Fibroblast of the aortic adventitia (primary cell): ENCODE data around the gene MYH9. TPM values are rescaled to one million over a fixed set of nuclear protein-coding genes. Genes with fewer than 3 reads are reported as not detected.

Source experiments
- DNase-seq: peaks from one replicate; pipeline ENCODE4 v3.0.0-alpha.2; 2010; ENCODE audit warnings: low read depth
- H3K4me3 ChIP-seq: 2 replicates; pipeline ENCODE4 v1.5.1; 2011; ENCODE audit warnings: low read depth, mild to moderate bottlenecking, control low read depth, low read length, moderate library complexity
- CTCF ChIP-seq: IDR thresholded peaks from 2 replicates; pipeline ENCODE4 v1.5.1; 2011; ENCODE audit warnings: mild to moderate bottlenecking, low read length, control low read depth, inconsistent platforms; ENCODE audit not compliant: insufficient read depth
- total RNA-seq: library from RNA; depleted of rRNA; stranded (reverse); fragments of >200 nt; gene quantifications from 2 replicates; pipeline ENCODE4 v1.2.3, GENCODE V29; 2012; ENCODE audit warnings: low replicate concordance

Gene MYH9
- total RNA-seq, 1 donor: 339 TPM

GRCh38 chr22:36300396-36301212 lies 87.2 kb downstream of the MYH9 start:
- no peak for DNase-seq
- TF ChIP-seq CTCF: no peak
- H3K4me3 ChIP-seq: no peak overlapping the region

- no peak for TF ChIP-seq CTCF
- H3K4me3 ChIP-seq: no peak overlapping the region
- no peak for DNase-seq
Measured at GRCh38 chr22:36299911-36300310, 87.9 kb downstream of the MYH9 start.

GRCh38 chr22:36299295-36299694 lies 88.5 kb downstream of the MYH9 start:
- no peak for DNase-seq
- TF ChIP-seq CTCF: no peak
- H3K4me3 ChIP-seq: no peak overlapping the region

DNA sequence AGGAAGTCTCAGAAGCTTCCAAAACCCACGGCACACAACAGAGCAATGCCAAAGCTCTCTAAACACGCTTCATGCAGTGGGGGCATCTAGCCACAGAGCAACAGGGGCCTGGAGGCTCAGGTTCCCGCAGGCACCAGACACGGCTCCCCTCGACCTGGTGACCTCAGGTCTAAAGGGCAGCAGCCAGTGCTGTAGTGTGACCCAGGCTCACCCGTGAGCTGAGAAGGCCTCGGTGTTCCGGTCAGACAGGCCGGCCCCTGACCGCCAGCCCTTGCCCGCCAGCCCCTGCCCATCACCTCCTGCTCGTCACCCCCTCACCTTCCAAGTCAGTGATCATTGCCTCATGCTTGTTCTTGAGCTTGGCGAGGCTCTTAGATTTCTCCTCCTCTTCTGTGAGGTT lies 89.2 kb downstream of the MYH9 start:
- no peak for DNase-seq
- H3K4me3 ChIP-seq: no peak overlapping the region
- TF ChIP-seq CTCF: no peak

GRCh38 chr22:36298118-36298517 lies 89.6 kb downstream of the MYH9 start:
- no peak for DNase-seq
- H3K4me3 ChIP-seq: no peak overlapping the region
- TF ChIP-seq CTCF: no peak

DNA sequence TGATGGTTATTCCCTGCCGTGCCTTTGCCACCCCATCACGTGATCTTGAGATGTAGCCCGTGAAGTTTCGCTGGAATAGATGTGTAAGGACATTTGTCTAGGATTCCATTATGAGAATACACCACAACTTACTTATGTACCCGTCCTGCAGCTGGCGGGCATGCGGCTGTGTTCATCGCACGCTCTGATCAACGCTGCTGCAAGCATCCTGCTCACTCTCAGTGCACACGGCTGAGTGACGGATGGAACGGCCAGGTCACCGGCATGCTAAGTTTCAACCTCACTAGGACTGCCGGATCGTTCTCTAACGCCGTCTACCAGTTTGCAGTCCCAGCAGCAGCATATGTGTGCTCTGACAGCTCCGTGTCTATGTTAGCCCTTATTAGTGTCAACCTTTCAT lies 90.2 kb downstream of the MYH9 start:
- DNase-seq: no peak
- no peak for TF ChIP-seq CTCF
- H3K4me3 ChIP-seq: no peak overlapping the region

GRCh38 chr22:36296690-36297089 lies 91.1 kb downstream of the MYH9 start:
- no peak overlapping the region for H3K4me3 ChIP-seq
- no peak for DNase-seq
- TF ChIP-seq CTCF: no peak
